Fibroblast of mammary gland (primary cell): Measurements from ENCODE around the gene SLC27A1.

ENCODE experiments used
- DNase-seq: peaks from one replicate; pipeline ENCODE4 v3.0.0-alpha.2; 2010; ENCODE audit warnings: low read depth
- H3K4me3 ChIP-seq: 2 replicates; pipeline ENCODE4 v1.5.1; 2011; ENCODE audit warnings: low read depth, mild to moderate bottlenecking, low read length, moderate library complexity; ENCODE audit not compliant: control insufficient read depth
- CTCF ChIP-seq: conservative IDR thresholded peaks from 2 replicates; pipeline ENCODE4 v1.5.1; 2011; ENCODE audit warnings: low read depth, low read length, inconsistent platforms; ENCODE audit not compliant: control insufficient read depth, insufficient read depth

SLC27A1 gene

GRCh38 chr19:17481986-17482385, 11.7 kb downstream of the SLC27A1 start:
- no peak for TF ChIP-seq CTCF
- H3K4me3 ChIP-seq, result no peak overlapping the region
- DNase-seq, result no peak

GRCh38 chr19:17482877-17483604, 12.7 kb downstream of the SLC27A1 start:
- H3K4me3 ChIP-seq, result no peak overlapping the region
- TF ChIP-seq CTCF, result no peak
- DNase-seq, result no peak

- no peak for TF ChIP-seq CTCF
- DNase-seq, result no peak
- H3K4me3 ChIP-seq, result no peak overlapping the region
Measured at GRCh38 chr19:17483605-17484002, 13.3 kb downstream of the SLC27A1 start.

DNA sequence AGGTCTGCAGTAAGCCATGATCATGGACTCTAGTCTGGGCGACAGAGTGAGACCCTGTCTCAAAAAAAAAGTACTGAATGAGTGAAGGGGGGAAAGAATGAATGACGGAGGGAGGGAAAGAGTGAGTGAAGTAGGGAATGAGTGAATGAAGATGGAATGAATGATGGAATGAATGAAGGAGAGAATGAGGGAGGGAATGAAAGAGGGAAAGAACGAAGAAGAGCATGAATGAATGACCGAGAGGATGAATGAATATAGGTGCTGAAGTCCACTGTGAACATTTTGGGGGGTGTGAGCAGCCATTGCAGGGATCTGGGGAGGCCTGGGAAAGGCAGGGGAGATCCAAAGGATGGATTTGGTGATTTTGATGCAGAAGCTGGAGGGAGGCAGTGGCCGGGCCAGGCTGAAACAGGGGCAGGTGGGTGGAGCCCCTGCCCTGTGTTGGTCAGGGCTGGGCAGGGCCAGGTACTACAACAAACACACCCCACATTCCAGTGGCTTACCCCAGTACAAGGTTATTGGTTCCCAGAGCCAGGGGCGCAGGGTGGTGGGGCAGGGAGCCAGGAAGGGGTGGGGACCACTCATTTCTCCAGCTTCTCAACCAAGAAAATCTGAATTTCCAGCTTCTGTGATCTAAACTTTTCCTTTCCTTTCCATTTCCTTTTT, 14.3 kb downstream of the SLC27A1 start:
- no peak for TF ChIP-seq CTCF
- DNase-seq, result no peak

GRCh38 chr19:17486545-17487240, 16.4 kb downstream of the SLC27A1 start:
- no peak overlapping the region for H3K4me3 ChIP-seq
- no peak for DNase-seq
- TF ChIP-seq CTCF, result no peak

More for the DNA sequence above, 14.3 kb downstream of the SLC27A1 start:
- H3K4me3 ChIP-seq, result no peak overlapping the region

- DNase-seq, result no peak
- no peak for TF ChIP-seq CTCF
- H3K4me3 ChIP-seq, result no peak overlapping the region
Measured at GRCh38 chr19:17487284-17488121, 17.2 kb downstream of the SLC27A1 start.
